Neural cell (in vitro differentiated cells): ENCODE measurements around the gene CAPNS2. TPM values are rescaled to one million over a fixed set of nuclear protein-coding genes. Genes with fewer than 3 reads are reported as not detected.

Experiments
- H2AFZ ChIP-seq: fragments of 200-600, 300-800 bp; sonication (generic), shearing (Covaris generic); 2 replicates; pipeline ENCODE4 v1.6.0; 2014; ENCODE audit warnings: low read depth, mild to moderate bottlenecking, antibody characterized with exemption, low read length, moderate library complexity
- H3F3A ChIP-seq: fragments of 200-600 bp; shearing (Covaris generic); 2 replicates; pipeline ENCODE4 v1.6.1; 2016; ENCODE audit warnings: mild to moderate bottlenecking, moderate library complexity, mixed read lengths, antibody characterized with exemption, low read length; ENCODE audit not compliant: insufficient read depth, poor library complexity, severe bottlenecking
- H3K27ac ChIP-seq: fragments of 200-600, 300-800 bp; sonication (generic), shearing (Covaris generic); 2 replicates; pipeline ENCODE4 v1.5.1; 2014; ENCODE audit warnings: mild to moderate bottlenecking, low read length, moderate library complexity
- H3K27me3 ChIP-seq: fragments of 300-800, 200-600 bp; sonication (generic), shearing (Covaris generic); 2 replicates; pipeline ENCODE4 v1.6.0; 2014; ENCODE audit warnings: mild to moderate bottlenecking, low read depth, low read length, moderate library complexity; ENCODE audit not compliant: insufficient read depth
- H3K36me3 ChIP-seq: fragments of 300-800, 200-600 bp; sonication (generic), shearing (Covaris generic); 2 replicates; pipeline ENCODE4 v1.5.1; 2014; ENCODE audit warnings: mild to moderate bottlenecking, antibody characterized with exemption, low read length, moderate library complexity; ENCODE audit not compliant: insufficient read depth
- H3K4me2 ChIP-seq: fragments of 300-800, 200-600 bp; sonication (generic), shearing (Covaris generic); 2 replicates; pipeline ENCODE4 v1.6.0; 2014; ENCODE audit warnings: mild to moderate bottlenecking, low read length
- H3K4me3 ChIP-seq: fragments of 300-800, 200-600 bp; sonication (generic), shearing (Covaris generic); 2 replicates; pipeline ENCODE4 v1.5.1; 2014; ENCODE audit warnings: mild to moderate bottlenecking, low read length, moderate library complexity
- H3K79me2 ChIP-seq: fragments of 200-600 bp; shearing (Covaris generic); replicated peaks from 2 replicates; pipeline ENCODE4 v1.6.0; 2014; ENCODE audit warnings: mild to moderate bottlenecking, low read length, moderate library complexity; ENCODE audit not compliant: insufficient read depth
- H3K9ac ChIP-seq: fragments of 300-800, 200-600 bp; sonication (generic), shearing (Covaris generic); 2 replicates; pipeline ENCODE4 v1.6.1; 2016; ENCODE audit warnings: mild to moderate bottlenecking, low read length, mixed read lengths
- H3K9me2 ChIP-seq: fragments of 200-600 bp; shearing (Covaris generic); 2 replicates; pipeline ENCODE4 v1.6.1; 2016; ENCODE audit warnings: mild to moderate bottlenecking, low read length, mixed read lengths; ENCODE audit not compliant: insufficient read depth
- H3K9me3 ChIP-seq: fragments of 200-600, 300-800 bp; sonication (generic), shearing (Covaris generic); 2 replicates; pipeline ENCODE4 v1.6.1; 2016; ENCODE audit warnings: mild to moderate bottlenecking, mixed run types, low read length, moderate library complexity, mixed read lengths
- H4K20me1 ChIP-seq: fragments of 200-600 bp; shearing (Covaris generic); 2 replicates; pipeline ENCODE4 v1.6.1; 2016; ENCODE audit warnings: mild to moderate bottlenecking, mixed run types; ENCODE audit not compliant: insufficient read depth
- EP300 ChIP-seq: fragments of 450-650 bp; conservative IDR thresholded peaks from 2 replicates; pipeline ENCODE4 v1.6.1; 2014; ENCODE audit warnings: antibody characterized with exemption, mild to moderate bottlenecking, moderate library complexity; ENCODE audit not compliant: poor library complexity, severe bottlenecking
- EZH2 ChIP-seq: fragments of 200-600, 300-800 bp; shearing (Covaris generic), sonication (generic); IDR thresholded peaks from 2 replicates; pipeline ENCODE4 v1.6.1; 2014; ENCODE audit warnings: antibody characterized with exemption, low read length, borderline replicate concordance, mild to moderate bottlenecking; ENCODE audit not compliant: insufficient read depth, poor library complexity, severe bottlenecking
- MXI1 ChIP-seq: fragments of 450-650 bp; conservative IDR thresholded peaks from 2 replicates; pipeline ENCODE4 v1.6.1; 2014; ENCODE audit warnings: antibody characterized with exemption, mild to moderate bottlenecking; ENCODE audit not compliant: poor library complexity, severe bottlenecking
- POLR2AphosphoS5 ChIP-seq: IDR thresholded peaks from 2 replicates; pipeline ENCODE4 v1.6.1; 2012
- RAD21 ChIP-seq: fragments of 450-650 bp; conservative IDR thresholded peaks from 2 replicates; pipeline ENCODE4 v1.6.1; 2014; ENCODE audit warnings: antibody characterized with exemption, mild to moderate bottlenecking, moderate library complexity
- SMC3 ChIP-seq: fragments of 450-650 bp; conservative IDR thresholded peaks from 2 replicates; pipeline ENCODE4 v1.6.1; 2014; ENCODE audit warnings: antibody characterized with exemption, mild to moderate bottlenecking, moderate library complexity; ENCODE audit not compliant: poor library complexity
- TAF1 ChIP-seq: IDR thresholded peaks from 2 replicates; pipeline ENCODE4 v1.6.1; 2012; ENCODE audit warnings: low read depth
- polyA plus RNA-seq: library from polyadenylated mRNA; depleted of rRNA; stranded (reverse); fragments of >200 nt; gene quantifications from 2 replicates; pipeline ENCODE4 v1.2.3, GENCODE V29; 2014
- TF ChIP-seq, protein P1 (sequence below): fragments of 450-650 bp; IDR thresholded peaks from 2 replicates; pipeline ENCODE4 v1.5.1; 2014; ENCODE audit warnings: antibody characterized with exemption, mild to moderate bottlenecking, moderate library complexity; ENCODE audit not compliant: poor library complexity, severe bottlenecking
- TF ChIP-seq, protein P2 (sequence below): IDR thresholded peaks from 2 replicates; pipeline ENCODE4 v1.6.1; 2012; ENCODE audit warnings: borderline replicate concordance

The CAPNS2 gene
- polyA plus RNA-seq, 1 donor from 2014 or later: not detected

DNA sequence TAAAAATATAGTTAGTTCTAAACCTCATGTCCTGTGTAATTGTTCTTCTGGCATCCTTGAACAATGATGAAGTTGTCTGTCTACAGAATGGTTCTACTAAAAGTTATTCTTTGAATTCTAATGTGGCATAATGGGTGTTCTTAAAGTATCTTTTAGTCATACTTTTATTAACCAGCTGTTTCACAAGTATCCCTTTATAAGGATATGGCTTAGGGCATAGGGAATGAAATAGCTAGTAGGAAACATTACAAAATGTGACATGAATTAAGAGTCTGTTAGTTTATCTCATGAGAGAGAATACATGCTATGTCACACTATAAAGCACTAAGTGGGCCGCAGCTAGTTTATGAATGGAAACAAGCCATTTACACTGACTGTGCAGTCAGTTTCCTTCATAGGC, 26.3 kb upstream of the CAPNS2 start:
- no peak for TF ChIP-seq MXI1
- TF ChIP-seq EZH2: no peak
- no peak for TF ChIP-seq TAF1
- TF ChIP-seq POLR2AphosphoS5: no peak
- TF ChIP-seq, protein P1, sequence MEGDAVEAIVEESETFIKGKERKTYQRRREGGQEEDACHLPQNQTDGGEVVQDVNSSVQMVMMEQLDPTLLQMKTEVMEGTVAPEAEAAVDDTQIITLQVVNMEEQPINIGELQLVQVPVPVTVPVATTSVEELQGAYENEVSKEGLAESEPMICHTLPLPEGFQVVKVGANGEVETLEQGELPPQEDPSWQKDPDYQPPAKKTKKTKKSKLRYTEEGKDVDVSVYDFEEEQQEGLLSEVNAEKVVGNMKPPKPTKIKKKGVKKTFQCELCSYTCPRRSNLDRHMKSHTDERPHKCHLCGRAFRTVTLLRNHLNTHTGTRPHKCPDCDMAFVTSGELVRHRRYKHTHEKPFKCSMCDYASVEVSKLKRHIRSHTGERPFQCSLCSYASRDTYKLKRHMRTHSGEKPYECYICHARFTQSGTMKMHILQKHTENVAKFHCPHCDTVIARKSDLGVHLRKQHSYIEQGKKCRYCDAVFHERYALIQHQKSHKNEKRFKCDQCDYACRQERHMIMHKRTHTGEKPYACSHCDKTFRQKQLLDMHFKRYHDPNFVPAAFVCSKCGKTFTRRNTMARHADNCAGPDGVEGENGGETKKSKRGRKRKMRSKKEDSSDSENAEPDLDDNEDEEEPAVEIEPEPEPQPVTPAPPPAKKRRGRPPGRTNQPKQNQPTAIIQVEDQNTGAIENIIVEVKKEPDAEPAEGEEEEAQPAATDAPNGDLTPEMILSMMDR: no peak
- TF ChIP-seq SMC3: no peak
- TF ChIP-seq, protein P2, sequence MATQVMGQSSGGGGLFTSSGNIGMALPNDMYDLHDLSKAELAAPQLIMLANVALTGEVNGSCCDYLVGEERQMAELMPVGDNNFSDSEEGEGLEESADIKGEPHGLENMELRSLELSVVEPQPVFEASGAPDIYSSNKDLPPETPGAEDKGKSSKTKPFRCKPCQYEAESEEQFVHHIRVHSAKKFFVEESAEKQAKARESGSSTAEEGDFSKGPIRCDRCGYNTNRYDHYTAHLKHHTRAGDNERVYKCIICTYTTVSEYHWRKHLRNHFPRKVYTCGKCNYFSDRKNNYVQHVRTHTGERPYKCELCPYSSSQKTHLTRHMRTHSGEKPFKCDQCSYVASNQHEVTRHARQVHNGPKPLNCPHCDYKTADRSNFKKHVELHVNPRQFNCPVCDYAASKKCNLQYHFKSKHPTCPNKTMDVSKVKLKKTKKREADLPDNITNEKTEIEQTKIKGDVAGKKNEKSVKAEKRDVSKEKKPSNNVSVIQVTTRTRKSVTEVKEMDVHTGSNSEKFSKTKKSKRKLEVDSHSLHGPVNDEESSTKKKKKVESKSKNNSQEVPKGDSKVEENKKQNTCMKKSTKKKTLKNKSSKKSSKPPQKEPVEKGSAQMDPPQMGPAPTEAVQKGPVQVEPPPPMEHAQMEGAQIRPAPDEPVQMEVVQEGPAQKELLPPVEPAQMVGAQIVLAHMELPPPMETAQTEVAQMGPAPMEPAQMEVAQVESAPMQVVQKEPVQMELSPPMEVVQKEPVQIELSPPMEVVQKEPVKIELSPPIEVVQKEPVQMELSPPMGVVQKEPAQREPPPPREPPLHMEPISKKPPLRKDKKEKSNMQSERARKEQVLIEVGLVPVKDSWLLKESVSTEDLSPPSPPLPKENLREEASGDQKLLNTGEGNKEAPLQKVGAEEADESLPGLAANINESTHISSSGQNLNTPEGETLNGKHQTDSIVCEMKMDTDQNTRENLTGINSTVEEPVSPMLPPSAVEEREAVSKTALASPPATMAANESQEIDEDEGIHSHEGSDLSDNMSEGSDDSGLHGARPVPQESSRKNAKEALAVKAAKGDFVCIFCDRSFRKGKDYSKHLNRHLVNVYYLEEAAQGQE: no peak
- no peak for TF ChIP-seq EP300
- TF ChIP-seq RAD21: no peak
- H3F3A ChIP-seq: no peaks in the 10 kb centered on the region
- H3K27ac ChIP-seq: no peak overlapping the region
- H3K36me3 ChIP-seq: no peaks in the 10 kb centered on the region
- H3K4me2 ChIP-seq: no peak overlapping the region
- H3K9me3 ChIP-seq: no peaks in the 10 kb centered on the region
- H3K9me2 ChIP-seq: no peaks in the 10 kb centered on the region
- H3K9ac ChIP-seq: no peak overlapping the region
- no peaks in the 10 kb centered on the region for H3K79me2 ChIP-seq
- no peak overlapping the region for H2AFZ ChIP-seq
- no peak overlapping the region for H3K4me3 ChIP-seq
- H4K20me1 ChIP-seq: no peaks in the 10 kb centered on the region
- H3K27me3 ChIP-seq: no peaks in the 10 kb centered on the region

- no peaks in the 10 kb centered on the region for H4K20me1 ChIP-seq
Observed at GRCh38 chr16:55542459-55543082, 23.9 kb upstream of the CAPNS2 start.

More at GRCh38 chr16:55542459-55543082, 23.9 kb upstream of the CAPNS2 start:
- TF ChIP-seq EZH2 (no peak), MXI1 (no peak), RAD21 (no peak), TAF1 (no peak), EP300 (no peak), POLR2AphosphoS5 (no peak), SMC3 (no peak)
- TF ChIP-seq, protein P2: no peak
- TF ChIP-seq, protein P1: no peak
- no peak overlapping the region for H2AFZ ChIP-seq
- no peaks in the 10 kb centered on the region for H3K36me3 ChIP-seq
- H3K9ac ChIP-seq: no peak overlapping the region
- no peaks in the 10 kb centered on the region for H3K27me3 ChIP-seq
- H3K4me3 ChIP-seq: no peak overlapping the region
- H3K4me2 ChIP-seq: no peak overlapping the region
- no peaks in the 10 kb centered on the region for H3K79me2 ChIP-seq
- H3F3A ChIP-seq: no peaks in the 10 kb centered on the region
- no peak overlapping the region for H3K27ac ChIP-seq
- no peaks in the 10 kb centered on the region for H3K9me2 ChIP-seq
- no peaks in the 10 kb centered on the region for H3K9me3 ChIP-seq
